ENCODE measurements around the gene PPM1L. TPM values are rescaled to one million over a fixed set of nuclear protein-coding genes. Genes with fewer than 3 reads are reported as not detected.

The PPM1L gene
- total and polyA plus RNA-seq, 2 donors (not counting 1 experiment from before 2014, with no cell fraction given), result 0.33 to 2.5 TPM

GRCh38 chr3:160879859-160880258 is 123.8 kb downstream of the PPM1L start:
- Histone ChIP-seq H2AFZ (ENCODE audit: low read length) (no peak overlapping the region), H3K27me3 (ENCODE audit: control insufficient read depth, insufficient read depth, low read length) (no peaks in the 10 kb centered on the region), H4K20me1 (ENCODE audit: control insufficient read depth, extremely low read depth, insufficient read depth, low read length) (no peaks in the 10 kb centered on the region), H3K79me2 (ENCODE audit: control insufficient read depth, insufficient read depth, low read length) (no peaks in the 10 kb centered on the region), H3K4me1 (ENCODE audit: control insufficient read depth, extremely low read depth, insufficient read depth, low read length) (no peaks in the 10 kb centered on the region), H3K36me3 (ENCODE audit: control insufficient read depth, insufficient read depth, low read length) (no peaks in the 10 kb centered on the region), H3K27ac (ENCODE audit: insufficient read depth, low read length) (no peak overlapping the region), H3K4me2 (ENCODE audit: extremely low read depth, insufficient read depth, low read length) (no peak overlapping the region), H3K9me3 (ENCODE audit: control insufficient read depth, insufficient read depth, low read depth, low read length) (no peaks in the 10 kb centered on the region), H3K4me3 (replicated peaks in 1 of 4; ENCODE audit: control extremely low read depth in 1 of 4, insufficient read depth in 1 of 4, low read depth in 3 of 4, low read length in 4 of 4) (no peak overlapping the region), H3K9ac (ENCODE audit: insufficient read depth, low read length) (no peak overlapping the region)
- TF ChIP-seq EZH2 (IDR thresholded peaks at IDR 0.05; ENCODE audit: low read length, missing control alignments) (no peak), CTCF (conservative IDR thresholded peaks at IDR 0.05 in 1 of 2, IDR thresholded peaks at IDR 0.05 in 1 of 2; ENCODE audit: low read depth in 1 of 2, low read length in 2 of 2) (no peak)
- DNase-seq (ENCODE audit: low read depth in 2 of 2), result no peak

GRCh38 chr3:160883373-160883772 is 127.3 kb downstream of the PPM1L start:
- no peaks in the 10 kb centered on the region for H4K20me1 ChIP-seq (ENCODE audit: control insufficient read depth, extremely low read depth, insufficient read depth, low read length)
- no peaks in the 10 kb centered on the region for H3K79me2 ChIP-seq (ENCODE audit: control insufficient read depth, insufficient read depth, low read length)
- H3K4me2 ChIP-seq (ENCODE audit: extremely low read depth, insufficient read depth, low read length), result no peak overlapping the region
- H3K9me3 ChIP-seq (ENCODE audit: control insufficient read depth, insufficient read depth, low read depth, low read length), result no peaks in the 10 kb centered on the region
- no peak for DNase-seq (ENCODE audit: low read depth in 2 of 2)
- peaks cover 4% of the 10 kb centered on the region for H3K4me1 ChIP-seq (ENCODE audit: control insufficient read depth, extremely low read depth, insufficient read depth, low read length)
- H3K27ac ChIP-seq (ENCODE audit: insufficient read depth, low read length), result no peak overlapping the region
- no peaks in the 10 kb centered on the region for H3K36me3 ChIP-seq (ENCODE audit: control insufficient read depth, insufficient read depth, low read length)
- H2AFZ ChIP-seq (ENCODE audit: low read length), result no peak overlapping the region
- no peak overlapping the region for H3K4me3 ChIP-seq (replicated peaks in 1 of 4; ENCODE audit: control extremely low read depth in 1 of 4, insufficient read depth in 1 of 4, low read depth in 3 of 4, low read length in 4 of 4)
- no peak overlapping the region for H3K9ac ChIP-seq (ENCODE audit: insufficient read depth, low read length)
- TF ChIP-seq EZH2 (IDR thresholded peaks at IDR 0.05; ENCODE audit: low read length, missing control alignments), result no peak
- no peak for TF ChIP-seq CTCF (conservative IDR thresholded peaks at IDR 0.05 in 1 of 2, IDR thresholded peaks at IDR 0.05 in 1 of 2; ENCODE audit: low read depth in 1 of 2, low read length in 2 of 2)
- no peaks in the 10 kb centered on the region for H3K27me3 ChIP-seq (ENCODE audit: control insufficient read depth, insufficient read depth, low read length)

GRCh38 chr3:160885791-160886286 is 129.8 kb downstream of the PPM1L start:
- Histone ChIP-seq H4K20me1 (ENCODE audit: control insufficient read depth, extremely low read depth, insufficient read depth, low read length) (no peaks in the 10 kb centered on the region), H3K4me1 (ENCODE audit: control insufficient read depth, extremely low read depth, insufficient read depth, low read length) (peaks cover 4% of the 10 kb centered on the region), H3K9ac (ENCODE audit: insufficient read depth, low read length) (no peak overlapping the region), H3K9me3 (ENCODE audit: control insufficient read depth, insufficient read depth, low read depth, low read length) (no peaks in the 10 kb centered on the region), H2AFZ (ENCODE audit: low read length) (peak overlapping the region; percentile 49), H3K36me3 (ENCODE audit: control insufficient read depth, insufficient read depth, low read length) (no peaks in the 10 kb centered on the region), H3K27me3 (ENCODE audit: control insufficient read depth, insufficient read depth, low read length) (no peaks in the 10 kb centered on the region), H3K4me3 (replicated peaks in 1 of 4; ENCODE audit: control extremely low read depth in 1 of 4, insufficient read depth in 1 of 4, low read depth in 3 of 4, low read length in 4 of 4) (no peak overlapping the region), H3K4me2 (ENCODE audit: extremely low read depth, insufficient read depth, low read length) (peak overlapping the region; percentile 35), H3K79me2 (ENCODE audit: control insufficient read depth, insufficient read depth, low read length) (no peaks in the 10 kb centered on the region), H3K27ac (ENCODE audit: insufficient read depth, low read length) (no peak overlapping the region)
- TF ChIP-seq EZH2 (IDR thresholded peaks at IDR 0.05; ENCODE audit: low read length, missing control alignments) (no peak), CTCF (conservative IDR thresholded peaks at IDR 0.05 in 1 of 2, IDR thresholded peaks at IDR 0.05 in 1 of 2; ENCODE audit: low read depth in 1 of 2, low read length in 2 of 2) (peak in 1 of 2 donors; percentile 15)
- peak; percentile 72 to 92 for DNase-seq (ENCODE audit: low read depth in 2 of 2)
